Measurements from ENCODE around the gene XPO1.
"Not testable (repeated sequence)": the region's sequence is repeated elsewhere in the genome, so short reads cannot be mapped to it uniquely, and the experiment has no call there.

Gene XPO1

GRCh38 chr2:61448229-61448628, 89.9 kb downstream of the XPO1 start:
- Histone ChIP-seq H3K4me3 (replicated peaks; ENCODE audit: low read depth, low read length) (no peak overlapping the region), H3K36me3 (ENCODE audit: control insufficient read depth, insufficient read depth, low read length) (no peaks in the 10 kb centered on the region; the same call in 1 of the 2 replicates), H3K27me3 (replicated peaks; ENCODE audit: control insufficient read depth, insufficient read depth, low read length) (no peaks in the 10 kb centered on the region)
- TF ChIP-seq CTCF (IDR thresholded peaks at IDR 0.05; ENCODE audit: insufficient read depth, low read length, poor library complexity, severe bottlenecking): no peak
- no peak for DNase-seq (ENCODE audit: extremely low read depth, insufficient read length)

- H3K27me3 ChIP-seq (replicated peaks; ENCODE audit: control insufficient read depth, insufficient read depth, low read length); H3K36me3 ChIP-seq (ENCODE audit: control insufficient read depth, insufficient read depth, low read length); DNase-seq (ENCODE audit: extremely low read depth, insufficient read length); H3K4me3 ChIP-seq (replicated peaks; ENCODE audit: low read depth, low read length): not testable (repeated sequence)
Measured at GRCh38 chr2:61446971-61447370, 91.2 kb downstream of the XPO1 start.

GRCh38 chr2:61443342-61444041, 94.7 kb downstream of the XPO1 start:
- peak; percentile 83 for DNase-seq (ENCODE audit: extremely low read depth, insufficient read length)
- Histone ChIP-seq H3K36me3 (ENCODE audit: control insufficient read depth, insufficient read depth, low read length) (no peaks in the 10 kb centered on the region; the same call in none of the 2 replicates), H3K4me3 (replicated peaks; ENCODE audit: low read depth, low read length) (no peak overlapping the region), H3K27me3 (replicated peaks; ENCODE audit: control insufficient read depth, insufficient read depth, low read length) (no peaks in the 10 kb centered on the region)
- no peak for TF ChIP-seq CTCF (IDR thresholded peaks at IDR 0.05; ENCODE audit: insufficient read depth, low read length, poor library complexity, severe bottlenecking)

GRCh38 chr2:61439241-61440002, 98.7 kb downstream of the XPO1 start:
- no peak for DNase-seq (ENCODE audit: extremely low read depth, insufficient read length)
- TF ChIP-seq CTCF (IDR thresholded peaks at IDR 0.05; ENCODE audit: insufficient read depth, low read length, poor library complexity, severe bottlenecking): no peak
- no peaks in the 10 kb centered on the region; the same call in none of the 2 replicates for H3K36me3 ChIP-seq (ENCODE audit: control insufficient read depth, insufficient read depth, low read length)
- H3K4me3 ChIP-seq (replicated peaks; ENCODE audit: low read depth, low read length): no peak overlapping the region
- H3K27me3 ChIP-seq (replicated peaks; ENCODE audit: control insufficient read depth, insufficient read depth, low read length): no peaks in the 10 kb centered on the region

GRCh38 chr2:61438670-61439069, 99.5 kb downstream of the XPO1 start:
- TF ChIP-seq CTCF (IDR thresholded peaks at IDR 0.05; ENCODE audit: insufficient read depth, low read length, poor library complexity, severe bottlenecking): no peak
- H3K4me3 ChIP-seq (replicated peaks; ENCODE audit: low read depth, low read length): no peak overlapping the region
- DNase-seq (ENCODE audit: extremely low read depth, insufficient read length): no peak
- H3K36me3 ChIP-seq (ENCODE audit: control insufficient read depth, insufficient read depth, low read length): no peaks in the 10 kb centered on the region; the same call in none of the 2 replicates
- H3K27me3 ChIP-seq (replicated peaks; ENCODE audit: control insufficient read depth, insufficient read depth, low read length): no peaks in the 10 kb centered on the region

GRCh38 chr2:61437170-61437569, 101.0 kb downstream of the XPO1 start:
- no peak for TF ChIP-seq CTCF (IDR thresholded peaks at IDR 0.05; ENCODE audit: insufficient read depth, low read length, poor library complexity, severe bottlenecking)
- no peak overlapping the region for H3K4me3 ChIP-seq (replicated peaks; ENCODE audit: low read depth, low read length)
- H3K36me3 ChIP-seq (ENCODE audit: control insufficient read depth, insufficient read depth, low read length): no peaks in the 10 kb centered on the region; the same call in none of the 2 replicates
- no peaks in the 10 kb centered on the region for H3K27me3 ChIP-seq (replicated peaks; ENCODE audit: control insufficient read depth, insufficient read depth, low read length)
- no peak for DNase-seq (ENCODE audit: extremely low read depth, insufficient read length)
